Muscle of back (tissue), 11 donors: Measurements from ENCODE around the gene ABCC11. TPM values are rescaled to one million over a fixed set of nuclear protein-coding genes. Genes with fewer than 3 reads are reported as not detected.

Experiments used
- DNase-seq, 3 donors: peaks; one replicate each; pipeline versions ENCODE4 v3.0.0 to v3.0.0-alpha.2; 2013
- polyA plus RNA-seq, 10 donors: library from polyadenylated mRNA; unstranded; fragments of 120-200 nt; gene quantifications; one replicate each; pipeline ENCODE4 v1.2.1, GENCODE V29; 2013; ENCODE audit not compliant: insufficient read length in 10 of 10

Gene ABCC11
- polyA plus RNA-seq, 10 donors, result 0.08 to 0.54 (median 0.18) TPM

DNA sequence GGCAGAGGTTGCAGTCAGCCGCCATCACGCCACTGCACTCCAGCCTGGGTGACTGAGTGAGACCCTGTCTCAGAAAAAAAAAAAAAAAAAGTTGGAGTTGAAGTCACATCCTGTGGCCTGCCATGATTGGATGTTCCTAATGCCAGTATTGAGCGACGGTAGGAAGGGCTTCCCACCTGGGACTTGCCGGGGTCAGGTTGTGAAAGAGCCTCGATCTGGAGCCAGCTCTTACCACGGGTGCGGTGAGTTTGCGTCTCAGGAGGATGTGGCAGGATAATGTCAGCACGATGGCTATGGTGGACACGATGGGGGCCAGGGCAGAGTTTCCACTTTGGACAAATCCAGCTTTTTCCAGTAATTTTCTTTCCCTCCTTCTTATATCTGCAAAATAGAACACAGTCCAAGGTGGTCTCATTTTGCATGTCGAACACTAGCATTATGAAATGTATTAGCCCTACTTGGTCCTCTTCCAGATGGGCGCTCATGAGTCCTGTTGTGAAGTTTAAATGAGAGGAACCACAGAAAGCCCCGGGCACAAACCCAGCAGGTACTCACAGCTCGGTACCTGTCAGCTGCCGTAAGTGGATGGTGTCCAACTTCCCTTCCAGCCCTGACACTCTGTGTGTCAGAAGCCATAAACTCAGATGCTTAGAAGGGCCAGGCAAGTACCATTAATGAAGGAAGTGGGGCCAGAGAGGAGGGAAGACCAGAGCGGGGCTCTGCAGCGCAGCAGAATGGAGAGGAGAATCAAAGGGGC lies 113.7 kb downstream of the ABCC11 start:
- no peak for DNase-seq

DNA sequence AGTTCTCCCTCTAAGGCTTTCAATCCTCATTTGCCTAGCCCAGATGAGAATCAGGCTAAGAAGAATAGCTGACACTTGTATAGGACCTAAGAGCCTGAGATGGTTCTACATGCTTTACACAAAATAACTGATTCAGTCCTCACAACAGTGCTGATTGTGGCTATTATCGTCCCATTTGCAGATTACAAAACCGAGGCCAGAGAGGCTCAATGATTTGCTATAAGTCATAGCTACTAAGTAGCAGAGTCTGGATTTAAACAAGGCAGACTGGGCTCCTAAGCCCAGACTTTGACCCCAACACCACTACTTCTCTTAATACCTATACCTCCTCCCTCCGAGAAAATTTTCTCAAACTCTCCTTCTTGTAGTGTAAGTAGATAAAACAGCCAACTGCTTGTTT lies 114.6 kb downstream of the ABCC11 start:
- DNase-seq, result no peak

GRCh38 chr16:48131201-48131935 lies 116.0 kb downstream of the ABCC11 start:
- no peak for DNase-seq

DNA sequence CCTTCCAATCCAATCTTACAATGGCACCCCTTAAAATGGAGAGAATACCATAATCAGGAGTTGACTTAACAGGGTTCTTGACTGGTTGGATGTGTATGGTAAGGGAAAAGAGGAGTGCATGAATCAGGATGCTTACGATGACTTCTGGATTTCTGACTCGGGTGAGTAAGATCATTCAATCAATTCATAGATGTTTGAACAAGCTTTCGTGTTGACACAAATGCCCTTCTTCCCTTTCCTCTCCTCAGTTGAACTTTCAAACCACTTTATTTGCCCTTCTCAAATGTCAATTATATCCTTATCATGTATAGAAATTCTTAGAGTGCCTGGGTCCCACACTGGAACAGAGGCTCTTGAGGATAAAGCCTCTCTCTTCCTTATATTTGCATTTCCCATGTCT lies 117.4 kb downstream of the ABCC11 start:
- DNase-seq, result no peak

- no peak for DNase-seq
Observed at GRCh38 chr16:48128769-48129168, 118.6 kb downstream of the ABCC11 start.

GRCh38 chr16:48126801-48127644 lies 120.3 kb downstream of the ABCC11 start:
- DNase-seq, result peak in 2 of 3 donors; percentile 17 to 97

DNA sequence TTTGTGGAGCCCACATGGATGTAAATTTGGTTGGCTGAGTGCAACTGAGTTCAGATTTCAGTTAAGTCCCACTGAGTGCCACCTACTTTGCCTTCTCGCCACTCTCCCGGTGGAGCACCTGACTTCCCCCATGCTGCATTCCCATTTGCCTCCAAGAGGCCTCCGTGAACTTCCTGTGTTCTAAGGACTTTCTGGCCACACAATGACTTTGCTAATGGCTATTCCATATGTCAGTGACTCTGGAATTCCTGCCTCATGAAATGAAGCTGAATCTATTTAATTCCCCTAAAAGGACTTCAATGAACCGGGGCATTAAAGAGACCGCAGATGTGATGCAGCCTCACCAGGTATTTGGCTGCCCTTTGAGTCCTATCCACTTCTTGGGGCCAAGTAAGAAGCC lies 121.5 kb downstream of the ABCC11 start:
- peak in 2 of 3 donors; percentile 10 to 47 for DNase-seq

DNA sequence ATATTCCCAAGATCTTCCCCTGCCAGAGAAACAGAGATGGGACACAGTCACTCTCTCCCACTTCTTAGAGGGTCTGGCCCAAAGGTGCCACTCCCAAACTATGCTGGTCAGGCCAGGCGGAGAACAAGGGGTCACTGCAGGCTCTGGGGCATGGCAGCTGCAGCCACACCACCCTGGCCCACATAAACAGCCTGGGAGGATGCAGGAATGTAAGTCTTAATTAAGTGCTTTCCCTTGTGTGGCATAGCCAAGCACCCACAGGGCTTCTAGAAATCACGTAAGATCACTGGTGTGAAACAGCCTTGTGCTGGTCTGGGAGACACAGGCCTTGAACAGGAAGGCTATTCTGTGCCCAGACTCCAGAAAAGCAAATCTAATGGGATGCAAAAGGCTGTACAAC lies 123.1 kb downstream of the ABCC11 start:
- DNase-seq, result no peak

- peak in 1 of 3 donors; percentile 98 for DNase-seq
Observed at GRCh38 chr16:48123104-48123788, 124.1 kb downstream of the ABCC11 start.

DNA sequence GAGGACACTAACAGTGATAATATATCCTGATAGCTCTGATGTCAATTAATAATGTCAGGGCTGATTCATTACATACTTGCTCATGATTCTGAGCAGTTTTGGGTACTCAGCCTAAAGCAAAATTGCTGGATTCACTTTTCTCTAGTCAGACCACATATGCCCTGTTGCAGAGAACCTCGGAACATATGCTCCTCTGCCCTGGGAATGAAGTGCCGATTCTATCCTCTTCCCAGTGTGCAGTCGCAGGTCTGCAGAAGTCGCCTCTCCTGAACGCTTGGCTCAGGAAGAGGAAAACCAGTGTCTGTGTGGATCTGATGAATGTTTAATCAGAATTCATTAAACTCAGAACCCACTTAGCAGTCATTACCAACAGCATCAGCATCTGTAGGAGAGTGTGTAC lies 126.1 kb downstream of the ABCC11 start:
- DNase-seq, result no peak

DNA sequence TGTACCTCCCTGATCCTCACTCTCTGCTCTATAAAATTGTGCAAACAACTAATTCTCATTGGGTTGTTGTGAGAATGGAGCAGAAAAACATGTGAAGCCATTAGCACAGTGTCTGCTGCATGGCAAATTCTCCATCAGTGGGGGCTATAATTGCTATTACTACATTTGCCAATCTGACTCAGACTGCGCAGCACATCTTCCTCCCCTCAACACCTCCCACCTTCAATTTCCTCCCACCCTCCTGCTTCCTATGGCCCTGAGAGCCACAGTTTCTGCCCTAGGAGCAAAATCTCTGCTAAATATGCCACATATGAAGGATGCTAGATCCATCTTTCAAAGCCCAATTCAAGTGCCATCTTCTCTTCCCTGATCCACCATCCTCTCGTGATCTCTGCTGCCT lies 128.5 kb downstream of the ABCC11 start:
- no peak for DNase-seq

- DNase-seq, result peak in 2 of 3 donors; percentile 14 to 29
Observed at GRCh38 chr16:48117217-48118105, 129.9 kb downstream of the ABCC11 start.

Other genes with a start within 250 kb of the ABCC11 start
- under 1 TPM; 0.07 to 0.63 (median 0.42) TPM for gene ABCC12, start 91.5 kb downstream of the ABCC11 start, polyA plus RNA-seq
- gene LONP2, start 3.2 kb downstream of the ABCC11 start, polyA plus RNA-seq, result 10 to 100 TPM; 34.1 to 56.1 (median 44.2) TPM
- 10 to 100 TPM; 24.9 to 32.5 (median 30.1) TPM for gene SIAH1, start 137.9 kb upstream of the ABCC11 start, polyA plus RNA-seq